IPS DF 6.9 (cell line): ENCODE data around the gene DMWD.

ENCODE experiments used
- DNase-seq: peaks from one replicate; pipeline ENCODE4 v3.0.0-alpha.2; 2013; ENCODE audit warnings: low read depth, low spot score
- H3K27ac ChIP-seq: one replicate; pipeline ENCODE4 v1.5.1; 2013; ENCODE audit warnings: low read length, control low read depth
- H3K27me3 ChIP-seq: 2 replicates; pipeline ENCODE4 v1.6.1; 2013; ENCODE audit warnings: mild to moderate bottlenecking, low read length; ENCODE audit not compliant: control insufficient read depth, insufficient read depth
- H3K36me3 ChIP-seq: 2 replicates; pipeline ENCODE4 v1.6.1; 2013; ENCODE audit warnings: low read length; ENCODE audit not compliant: control insufficient read depth, insufficient read depth
- H3K4me1 ChIP-seq: 2 replicates; pipeline ENCODE4 v1.6.1; 2013; ENCODE audit warnings: low read length; ENCODE audit not compliant: control insufficient read depth, insufficient read depth
- H3K4me3 ChIP-seq: 2 replicates; pipeline ENCODE4 v1.5.1; 2013; ENCODE audit warnings: mild to moderate bottlenecking, low read length
- H3K9me3 ChIP-seq: 2 replicates; pipeline ENCODE4 v1.6.1; 2013; ENCODE audit warnings: low read length, inconsistent platforms; ENCODE audit not compliant: control insufficient read depth, insufficient read depth
- WGBS: extraction: QIAGEN DNeasy Blood & Tissue Kit; methylation state at CpG from one replicate; pipeline ENCODE4 v1.1.7; 2013; ENCODE audit warnings: mixed read lengths, missing lambda C conversion rate; ENCODE audit not compliant: insufficient read length, insufficient coverage; 5-methylcytosine and 5-hydroxymethylcytosine counted together

Gene DMWD

DNA sequence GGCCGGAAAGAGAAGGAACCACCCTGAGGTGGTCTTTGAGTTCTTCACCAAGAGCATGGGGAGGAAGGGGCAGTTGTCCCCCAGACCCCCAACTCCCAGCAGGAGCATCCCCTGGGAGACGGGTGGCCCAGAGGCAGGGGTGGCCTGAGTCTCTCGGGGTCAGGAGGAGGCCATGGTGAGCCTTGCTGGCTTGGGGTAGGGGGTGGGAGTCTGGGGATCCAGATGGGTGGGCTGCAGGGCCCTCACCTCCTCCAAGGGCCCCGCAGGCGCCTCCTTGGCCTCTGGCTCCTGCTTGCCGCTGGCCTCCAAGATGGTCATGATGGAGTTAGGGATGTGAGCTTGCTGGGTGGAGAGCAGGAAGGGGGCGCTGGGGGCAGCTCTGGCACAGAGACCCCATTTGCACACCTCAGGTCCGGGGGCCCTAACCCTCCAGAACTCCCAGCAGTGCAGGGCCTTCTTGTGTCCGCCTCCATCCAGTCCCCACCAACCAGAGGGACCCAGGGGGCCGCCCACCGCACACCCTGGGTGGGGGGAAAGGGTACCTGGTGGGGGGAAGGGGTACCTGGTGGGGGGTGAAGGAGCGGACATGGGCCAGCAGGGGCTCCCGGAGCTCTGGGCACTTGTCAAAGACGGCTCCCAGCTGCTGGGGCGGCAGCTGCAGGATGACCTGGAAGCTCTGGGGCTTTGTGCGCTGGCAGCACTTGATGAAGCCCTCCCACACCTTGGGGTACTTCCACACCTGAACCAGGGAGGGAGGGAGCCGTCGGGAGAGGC is 23.8 kb upstream of the DMWD start:
- no CpG with 5 or more reads among the region's 18 CpGs for WGBS
- Histone ChIP-seq H3K27ac (no peak overlapping the region), H3K4me3 (peak overlapping the region; percentile 45; the same call in 1 of the 2 replicates)

DNA sequence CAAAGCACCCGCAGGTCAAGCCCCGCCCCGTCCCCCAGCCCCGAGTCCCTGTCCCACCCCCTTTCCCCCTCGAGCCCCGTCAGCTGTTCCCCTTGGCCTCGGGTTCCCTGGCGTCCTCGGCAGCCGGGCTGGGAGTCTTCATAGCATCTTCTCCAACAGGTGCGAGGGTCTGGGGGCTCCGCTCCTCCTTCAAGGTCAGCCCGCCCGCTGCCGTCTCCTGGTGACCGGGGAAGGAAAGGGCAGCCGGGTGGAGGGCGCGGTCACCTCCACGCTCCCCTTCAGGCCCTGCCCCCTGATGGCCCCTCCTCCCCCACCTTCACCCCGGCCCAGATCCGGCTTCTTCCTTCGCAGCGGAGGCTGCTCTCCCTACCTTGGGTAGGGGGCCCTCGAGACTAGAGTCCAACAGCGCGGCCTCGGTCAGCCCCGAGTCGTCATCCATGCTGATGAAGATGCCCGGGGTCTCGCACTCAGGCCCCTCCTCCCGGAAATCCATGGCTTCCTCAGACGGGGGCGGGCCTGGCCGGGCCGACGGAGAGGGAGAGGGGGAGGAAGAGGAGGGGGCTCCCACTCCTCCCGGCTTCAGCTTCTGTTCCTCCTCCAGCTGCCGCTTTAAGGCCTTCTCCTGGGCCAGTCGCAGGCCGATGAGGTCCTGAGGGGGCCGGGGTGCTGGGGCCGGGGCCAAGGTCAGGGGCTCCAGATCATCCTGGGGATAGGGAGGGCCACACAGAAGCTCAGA is 23.0 kb upstream of the DMWD start:
- WGBS, result no CpG with 5 or more reads among the region's 44 CpGs
- Histone ChIP-seq H3K9me3 (no peaks in the 10 kb centered on the region), H3K27me3 (no peaks in the 10 kb centered on the region), H3K36me3 (0 out of 2 replicates have a peak, but pooled peaks cover under 1% of the 10 kb centered on the region), H3K27ac (no peak overlapping the region), H3K4me3 (peak overlapping the region; percentile 45; the same call in 1 of the 2 replicates), H3K4me1 (peaks cover 8% of the 10 kb centered on the region; the same call in 1 of the 2 replicates)
- DNase-seq, result peak; percentile 70

More for the DNA sequence above, 23.8 kb upstream of the DMWD start:
- Histone ChIP-seq H3K27me3 (no peaks in the 10 kb centered on the region), H3K4me1 (peaks cover 8% of the 10 kb centered on the region), H3K9me3 (no peaks in the 10 kb centered on the region), H3K36me3 (0 out of 2 replicates have a peak, but pooled peaks cover 4% of the 10 kb centered on the region)
- no peak for DNase-seq

DNA sequence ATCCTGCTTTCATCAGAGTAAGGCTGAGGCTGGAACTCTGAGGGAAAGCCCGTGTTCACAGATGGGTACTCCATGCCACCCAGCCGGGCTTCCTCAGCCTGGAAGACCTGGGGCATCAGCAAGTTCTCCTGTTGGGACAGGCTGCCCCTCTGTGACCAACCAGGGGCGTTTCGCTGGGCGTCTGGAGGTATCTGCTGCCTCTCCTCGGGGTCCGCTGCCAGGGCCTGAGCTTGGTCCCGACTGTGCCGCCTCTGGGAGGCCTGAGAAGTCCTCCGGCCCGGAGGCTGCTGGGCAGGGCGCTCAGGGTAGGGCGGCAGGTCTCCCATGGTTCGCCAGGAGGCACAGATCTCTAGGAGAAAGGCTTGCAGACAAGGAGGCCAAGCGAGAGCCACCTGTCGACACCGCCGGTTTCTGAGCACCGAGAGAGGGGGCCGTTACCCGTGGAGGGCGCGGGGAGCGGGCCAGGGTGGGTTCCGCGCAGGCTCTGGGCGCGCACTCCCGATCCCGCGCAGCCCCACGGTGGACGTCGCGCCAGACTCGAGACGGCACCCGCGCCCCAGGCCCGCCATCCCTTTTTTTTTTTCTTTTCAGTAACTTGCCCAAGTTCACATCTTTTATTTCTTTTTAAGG is 22.3 kb upstream of the DMWD start, which contains the start of gene RSPH6A:
TSS of gene RSPH6A (minus strand) at position 458 of the 630 bp plus-strand sequence. CDS start at position 326, 132 bp downstream.
- no peaks in the 10 kb centered on the region for H3K27me3 ChIP-seq
- H3K4me1 ChIP-seq, result peaks cover 8% of the 10 kb centered on the region; the same call in 1 of the 2 replicates
- H3K4me3 ChIP-seq, result peak within 1 kb of the TSS; percentile 45; the same call in 1 of the 2 replicates
- no peak for DNase-seq
- H3K9me3 ChIP-seq, result no peaks in the 10 kb centered on the region
- WGBS, result no CpG with 5 or more reads among the region's 40 CpGs
- H3K36me3 ChIP-seq, result no peaks in the 10 kb centered on the region
- no peak within 1 kb of the TSS for H3K27ac ChIP-seq

DNA sequence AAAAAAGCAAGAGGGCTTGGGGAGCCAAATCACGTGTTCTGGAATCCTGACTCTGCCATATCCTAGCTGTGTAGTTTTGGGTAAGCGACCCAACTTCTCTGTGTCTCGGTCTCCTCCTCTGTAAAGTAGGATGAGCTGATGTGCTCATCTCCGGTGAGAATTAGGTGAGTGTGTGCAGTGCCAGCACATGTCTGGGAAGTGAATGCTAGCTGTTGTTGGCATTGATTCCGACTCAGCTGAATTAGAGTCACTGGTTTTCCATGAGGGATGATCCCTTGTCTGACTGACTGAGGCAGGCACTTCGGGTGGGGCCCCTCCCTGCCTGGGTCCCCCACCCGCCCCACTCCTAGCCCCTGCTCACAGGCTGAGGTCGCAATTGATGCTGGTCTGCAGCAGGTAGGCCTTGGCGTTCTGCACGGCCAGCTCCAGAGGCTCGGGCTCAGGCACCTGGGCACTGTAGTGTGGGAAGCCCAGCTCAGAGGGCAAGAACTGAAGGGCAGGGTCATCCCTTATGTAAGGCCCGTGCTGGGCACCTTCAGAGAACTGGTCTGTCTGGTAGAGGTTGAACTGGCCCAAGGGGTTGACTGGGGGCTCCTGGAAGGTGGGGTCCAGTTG is 21.6 kb upstream of the DMWD start:
- no CpG with 5 or more reads among the region's 12 CpGs for WGBS
- peak overlapping the region; percentile 45; the same call in 1 of the 2 replicates for H3K4me3 ChIP-seq
- H3K36me3 ChIP-seq, result no peaks in the 10 kb centered on the region
- H3K27me3 ChIP-seq, result no peaks in the 10 kb centered on the region
- DNase-seq, result no peak
- peaks cover 10% of the 10 kb centered on the region; the same call in 1 of the 2 replicates for H3K4me1 ChIP-seq
- H3K9me3 ChIP-seq, result no peaks in the 10 kb centered on the region
- no peak overlapping the region for H3K27ac ChIP-seq

DNA sequence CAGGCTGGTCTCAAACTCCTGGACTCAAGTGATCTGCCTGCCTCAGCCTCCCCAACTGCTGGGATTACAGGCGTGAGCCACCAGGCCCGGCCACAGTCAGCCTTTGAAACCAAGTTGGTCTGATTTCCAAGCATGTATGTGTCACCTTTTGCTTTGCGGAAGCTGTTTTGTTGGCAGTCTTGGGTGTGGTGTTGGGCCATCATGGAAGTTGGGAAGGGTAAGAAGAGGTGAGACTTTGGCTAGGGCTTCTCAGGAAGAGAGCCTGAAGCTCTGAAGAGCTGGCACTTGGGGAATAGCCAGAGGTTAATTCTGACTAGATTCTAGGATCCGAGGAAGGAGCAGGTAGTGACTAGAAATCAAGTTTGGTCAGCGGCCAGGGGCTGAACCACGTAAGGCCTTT is 19.7 kb upstream of the DMWD start:
- DNase-seq, result no peak
- H3K27ac ChIP-seq, result no peak overlapping the region
- no peak overlapping the region for H3K4me3 ChIP-seq
- H3K27me3 ChIP-seq, result no peaks in the 10 kb centered on the region
- H3K4me1 ChIP-seq, result peaks cover 5% of the 10 kb centered on the region; the same call in 1 of the 2 replicates
- no CpG with 5 or more reads among the region's 6 CpGs for WGBS
- no peaks in the 10 kb centered on the region for H3K36me3 ChIP-seq
- H3K9me3 ChIP-seq, result no peaks in the 10 kb centered on the region

DNA sequence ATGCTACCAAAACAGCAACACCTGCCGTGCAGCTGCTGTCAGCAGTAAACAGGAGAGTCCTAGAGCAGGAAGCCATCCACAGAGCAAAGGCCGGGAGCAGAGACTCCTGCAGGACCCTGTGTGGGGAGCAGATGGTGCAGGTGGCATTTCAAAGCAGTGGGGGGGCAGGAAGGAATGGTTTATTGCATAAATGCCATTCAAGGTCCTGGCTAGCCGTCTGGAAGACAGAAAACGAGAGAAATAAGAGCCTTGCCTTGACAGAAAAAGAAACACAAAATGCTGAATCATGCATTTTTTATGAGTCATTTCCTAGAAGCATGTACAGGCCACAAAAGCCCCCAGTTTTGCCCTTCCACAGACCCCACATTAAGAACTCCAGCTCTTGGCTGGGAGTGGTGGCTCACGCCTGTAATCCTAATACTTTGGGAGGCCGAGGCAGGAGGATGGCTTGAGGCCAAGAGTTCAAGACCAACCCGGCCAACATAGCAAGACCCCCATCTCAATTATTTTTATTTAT is 17.1 kb upstream of the DMWD start:
- H3K9me3 ChIP-seq, result no peaks in the 10 kb centered on the region
- no peak for DNase-seq
- H3K36me3 ChIP-seq, result no peaks in the 10 kb centered on the region
- H3K4me1 ChIP-seq, result peaks cover 5% of the 10 kb centered on the region; the same call in 1 of the 2 replicates
- no CpG with 5 or more reads among the region's 7 CpGs for WGBS
- no peaks in the 10 kb centered on the region for H3K27me3 ChIP-seq
- H3K4me3 ChIP-seq, result no peak overlapping the region
- no peak overlapping the region for H3K27ac ChIP-seq

DNA sequence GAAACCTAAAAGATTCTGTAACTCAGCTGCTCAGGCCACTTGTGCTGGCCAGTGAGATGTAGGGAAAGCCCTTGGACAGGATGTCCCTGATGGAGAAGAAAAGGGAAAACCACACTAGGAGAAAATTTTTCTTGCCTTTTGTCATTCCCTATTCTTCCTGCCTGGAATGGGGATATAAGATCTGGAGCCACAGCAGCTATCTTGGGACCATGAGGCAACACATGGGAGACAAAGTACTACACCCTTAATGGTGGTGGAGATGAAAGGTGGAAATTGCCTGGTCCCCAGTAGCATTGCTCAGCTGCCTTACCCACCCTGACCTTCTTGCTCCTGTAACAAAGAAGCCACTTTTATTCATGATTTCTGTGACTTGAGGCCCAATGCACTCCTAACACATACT is 13.1 kb upstream of the DMWD start:
- H3K27me3 ChIP-seq, result no peaks in the 10 kb centered on the region
- H3K4me3 ChIP-seq, result no peak overlapping the region
- no peak for DNase-seq
- no peak overlapping the region for H3K27ac ChIP-seq
- no peaks in the 10 kb centered on the region; the same call in 1 of the 2 replicates for H3K36me3 ChIP-seq
- no peaks in the 10 kb centered on the region for H3K9me3 ChIP-seq
- peaks cover 4% of the 10 kb centered on the region for H3K4me1 ChIP-seq

DNA sequence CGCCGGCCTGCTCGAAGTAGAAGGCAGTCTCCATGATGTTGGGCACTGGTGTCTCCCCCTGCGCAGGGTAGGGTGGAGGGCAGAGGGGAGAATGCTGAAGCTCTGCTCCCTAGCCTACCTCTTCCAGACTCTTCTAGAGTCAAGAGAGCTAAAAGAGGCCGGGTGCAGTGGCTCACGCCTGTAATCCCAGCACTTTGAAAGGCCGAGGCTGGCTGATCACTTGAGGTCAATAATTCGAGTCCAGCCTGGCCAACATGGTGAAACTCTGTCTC is 12.2 kb upstream of the DMWD start:
- no peak for DNase-seq
- no peak overlapping the region for H3K27ac ChIP-seq
- H3K36me3 ChIP-seq, result no peaks in the 10 kb centered on the region; the same call in 1 of the 2 replicates
- H3K9me3 ChIP-seq, result no peaks in the 10 kb centered on the region
- no peak overlapping the region for H3K4me3 ChIP-seq
- no CpG with 5 or more reads among the region's 8 CpGs for WGBS
- peaks cover 4% of the 10 kb centered on the region for H3K4me1 ChIP-seq
- no peaks in the 10 kb centered on the region for H3K27me3 ChIP-seq

DNA sequence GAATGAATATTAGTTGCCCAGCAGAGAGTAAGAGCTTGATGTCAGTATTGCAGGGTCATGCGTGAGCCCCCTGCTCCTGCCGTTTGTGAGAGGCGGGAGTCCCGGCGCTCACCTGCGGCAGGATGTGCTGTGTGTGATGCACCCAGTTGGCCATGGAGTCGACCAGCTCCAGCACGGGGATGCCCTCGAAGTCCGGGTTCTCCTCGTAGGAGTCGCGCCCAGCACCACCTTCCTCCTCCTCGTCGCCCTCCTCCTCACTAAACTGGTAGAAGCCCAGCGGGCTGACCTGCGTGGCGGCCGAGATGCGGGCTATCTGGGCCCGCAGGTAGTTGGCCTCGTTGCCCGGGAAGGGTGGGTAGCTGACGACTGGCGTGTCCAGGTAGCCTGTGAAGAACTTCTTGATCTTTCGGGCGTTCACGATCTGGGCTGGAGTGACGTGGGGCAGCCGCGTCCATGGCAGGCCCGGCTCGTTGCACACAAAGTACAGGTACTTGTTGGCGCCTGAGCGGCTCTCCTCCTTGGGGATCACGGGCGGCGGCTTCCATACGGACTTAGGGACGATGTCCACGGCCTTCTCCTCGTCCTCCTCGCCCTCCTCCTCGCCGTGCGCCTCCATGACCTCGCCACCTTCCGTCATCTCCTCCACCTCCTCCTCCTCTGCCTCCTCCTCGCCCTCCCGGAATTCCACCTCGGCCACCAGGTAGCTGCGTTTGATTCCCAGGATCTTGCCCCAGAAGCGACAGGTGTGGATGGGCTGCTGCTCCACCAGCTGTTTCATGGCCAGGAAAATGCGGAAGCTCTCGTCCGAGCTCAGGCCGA is 11.7 kb upstream of the DMWD start:
- Histone ChIP-seq H3K4me1 (peaks cover 2% of the 10 kb centered on the region; the same call in 1 of the 2 replicates), H3K27me3 (no peaks in the 10 kb centered on the region), H3K27ac (no peak overlapping the region), H3K4me3 (no peak overlapping the region), H3K36me3 (no peaks in the 10 kb centered on the region; the same call in 1 of the 2 replicates), H3K9me3 (no peaks in the 10 kb centered on the region)
- no CpG with 5 or more reads among the region's 57 CpGs for WGBS
- no peak for DNase-seq
